GM19240 (cell line): ENCODE measurements around the gene AIG1.
"Not testable (repeated sequence)": the region's sequence is repeated elsewhere in the genome, so short reads cannot be mapped to it uniquely, and the experiment has no call there.

ENCODE experiments used
- DNase-seq: peaks from one replicate; pipeline ENCODE4 v3.0.0; 2011; ENCODE audit warnings: low spot score; ENCODE audit not compliant: insufficient read length

The AIG1 gene

DNA sequence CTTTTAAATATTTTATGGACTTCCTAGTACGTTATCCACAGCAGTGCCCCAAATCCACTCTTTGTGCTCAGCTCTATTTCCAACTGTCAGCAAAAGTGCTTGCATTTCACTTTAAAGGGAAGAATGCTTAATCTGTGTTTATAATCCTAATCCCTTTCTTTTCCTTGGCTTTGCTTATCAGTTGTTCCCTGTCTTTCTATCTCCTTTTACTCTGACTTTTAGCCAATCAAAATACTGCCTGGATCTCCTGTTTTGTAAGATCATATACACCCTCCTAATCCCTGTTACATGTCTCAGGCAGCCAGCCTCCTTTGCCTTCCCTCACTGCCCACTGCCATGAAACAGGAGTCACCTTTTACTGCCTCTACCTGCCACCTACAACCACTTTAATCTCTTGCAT is 102.9 kb downstream of the AIG1 start:
- DNase-seq, result no peak

- DNase-seq, result no peak
Measured at GRCh38 chr6:143164565-143165105, 103.9 kb downstream of the AIG1 start.

DNA sequence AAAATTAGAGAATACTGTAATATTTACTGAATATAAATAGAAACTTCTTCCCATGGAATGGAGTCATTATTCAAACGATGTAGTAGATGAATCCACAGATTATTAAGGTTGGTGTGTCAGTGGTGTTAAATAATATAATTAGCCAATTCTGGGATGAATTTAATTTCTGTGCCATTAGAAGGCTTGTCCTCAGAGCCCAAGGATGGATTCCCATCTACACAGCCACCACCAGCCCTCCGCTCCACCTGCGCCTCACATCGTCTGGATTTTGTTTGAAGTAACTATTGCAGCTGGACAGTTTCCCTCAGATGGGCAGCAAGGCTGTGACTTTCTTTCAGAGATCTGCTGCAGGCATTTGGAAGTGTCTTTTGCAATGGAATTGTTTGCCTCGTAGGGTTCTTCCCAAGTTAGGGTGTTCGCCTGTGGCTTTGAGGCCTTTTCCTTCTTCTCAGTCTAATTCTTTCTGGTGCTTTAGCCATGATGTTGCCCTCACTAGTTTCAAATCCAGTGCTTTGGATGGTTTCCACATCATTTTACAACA is 104.7 kb downstream of the AIG1 start:
- no peak for DNase-seq

DNA sequence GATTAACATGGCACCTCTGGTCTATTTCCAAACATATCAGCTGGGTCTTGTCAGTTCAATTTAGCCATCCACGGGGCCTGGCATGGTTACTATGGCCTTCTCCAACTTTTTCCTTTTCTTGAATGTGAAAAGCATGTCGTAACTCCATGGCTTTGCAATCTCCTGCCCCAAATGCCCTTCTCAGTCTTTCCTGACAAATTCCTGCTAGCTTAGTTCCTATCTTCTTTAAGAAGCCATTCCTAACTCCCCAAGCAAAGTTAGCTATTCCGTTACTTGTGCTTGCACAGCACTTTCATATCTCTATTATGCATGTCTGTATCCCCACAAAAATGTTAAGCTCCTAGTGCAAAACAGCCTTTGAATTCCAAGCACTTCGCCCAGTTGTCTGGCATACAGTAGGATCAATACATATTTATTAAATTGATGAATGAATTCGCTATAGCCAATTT is 105.6 kb downstream of the AIG1 start:
- no peak for DNase-seq

GRCh38 chr6:143167224-143167623 is 106.5 kb downstream of the AIG1 start:
- DNase-seq, result no peak

DNA sequence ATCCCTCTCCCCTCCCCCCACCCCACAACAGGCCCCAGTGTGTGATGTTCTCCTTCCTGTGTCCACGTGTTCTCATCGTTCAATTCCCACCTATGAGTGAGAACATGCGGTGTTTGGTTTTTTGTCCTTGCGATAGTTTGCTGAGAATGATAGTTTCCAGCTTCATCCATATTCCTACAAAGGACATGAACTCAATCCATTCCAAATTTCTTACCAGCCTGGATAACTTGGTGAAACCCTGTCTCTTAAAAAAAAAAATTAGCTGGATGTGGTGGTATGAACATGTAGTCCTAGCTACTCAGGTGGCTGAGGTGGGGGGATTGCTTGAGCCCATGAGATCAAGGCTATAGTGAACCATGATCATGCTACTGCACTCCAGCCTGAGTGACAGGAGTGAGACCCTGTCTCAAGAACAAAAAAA is 107.7 kb downstream of the AIG1 start:
- not testable (repeated sequence) for DNase-seq

DNA sequence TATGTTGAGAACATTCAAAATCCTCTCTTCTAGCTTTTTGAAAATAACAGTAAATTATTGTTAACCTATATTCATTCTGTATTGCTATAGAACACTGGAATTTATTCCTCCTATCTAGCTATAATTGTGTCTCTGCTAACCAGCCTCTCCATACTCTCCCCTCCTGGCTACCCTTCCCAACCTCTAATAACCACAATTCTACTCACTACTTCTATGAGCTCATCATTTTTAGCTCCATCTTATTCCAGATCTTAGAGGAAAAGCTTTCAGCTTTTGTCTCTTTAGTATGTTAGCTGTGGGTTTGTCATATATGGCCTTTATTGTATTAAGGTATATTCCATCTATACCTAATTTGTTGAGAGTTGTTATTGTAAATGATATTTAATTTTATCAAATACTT is 108.8 kb downstream of the AIG1 start:
- no peak for DNase-seq

DNA sequence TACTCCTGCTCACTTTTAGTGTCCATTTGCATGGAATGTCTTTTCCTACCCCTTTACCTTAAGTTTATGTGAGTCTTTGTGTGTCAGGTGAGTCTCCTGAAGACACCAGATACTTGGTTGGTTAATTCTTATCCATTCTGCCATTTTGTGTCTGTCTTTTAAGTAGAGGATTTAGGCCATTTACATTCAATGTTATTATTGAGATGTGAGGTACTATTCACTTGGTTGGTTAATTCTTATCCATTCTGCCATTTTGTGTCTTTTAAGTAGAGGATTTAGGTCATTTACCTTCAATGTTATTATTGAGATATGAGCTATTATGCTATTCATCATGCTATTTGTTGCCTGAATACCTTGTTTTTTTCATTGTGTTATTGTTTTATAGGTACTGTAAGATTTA is 113.8 kb downstream of the AIG1 start:
- DNase-seq, result no peak

DNA sequence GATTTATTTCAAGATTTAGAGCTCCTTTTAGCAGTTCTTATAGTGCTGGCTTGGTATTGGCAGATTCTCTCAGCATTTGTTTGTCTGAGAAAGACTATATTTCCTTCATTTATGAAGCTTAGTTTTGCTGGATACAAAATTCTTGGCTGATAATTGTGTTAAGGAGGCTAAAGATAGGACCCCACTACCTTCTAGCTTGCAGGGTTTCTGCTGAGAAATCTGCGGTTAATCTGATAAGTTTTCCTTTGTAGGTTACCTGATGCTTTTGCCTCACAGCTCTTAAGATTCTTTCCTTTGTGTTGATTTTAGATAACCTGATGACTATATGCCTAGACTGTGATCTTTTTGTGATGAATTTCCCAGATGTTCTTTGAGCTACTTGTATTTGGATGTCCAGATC is 114.3 kb downstream of the AIG1 start:
- DNase-seq, result no peak

DNA sequence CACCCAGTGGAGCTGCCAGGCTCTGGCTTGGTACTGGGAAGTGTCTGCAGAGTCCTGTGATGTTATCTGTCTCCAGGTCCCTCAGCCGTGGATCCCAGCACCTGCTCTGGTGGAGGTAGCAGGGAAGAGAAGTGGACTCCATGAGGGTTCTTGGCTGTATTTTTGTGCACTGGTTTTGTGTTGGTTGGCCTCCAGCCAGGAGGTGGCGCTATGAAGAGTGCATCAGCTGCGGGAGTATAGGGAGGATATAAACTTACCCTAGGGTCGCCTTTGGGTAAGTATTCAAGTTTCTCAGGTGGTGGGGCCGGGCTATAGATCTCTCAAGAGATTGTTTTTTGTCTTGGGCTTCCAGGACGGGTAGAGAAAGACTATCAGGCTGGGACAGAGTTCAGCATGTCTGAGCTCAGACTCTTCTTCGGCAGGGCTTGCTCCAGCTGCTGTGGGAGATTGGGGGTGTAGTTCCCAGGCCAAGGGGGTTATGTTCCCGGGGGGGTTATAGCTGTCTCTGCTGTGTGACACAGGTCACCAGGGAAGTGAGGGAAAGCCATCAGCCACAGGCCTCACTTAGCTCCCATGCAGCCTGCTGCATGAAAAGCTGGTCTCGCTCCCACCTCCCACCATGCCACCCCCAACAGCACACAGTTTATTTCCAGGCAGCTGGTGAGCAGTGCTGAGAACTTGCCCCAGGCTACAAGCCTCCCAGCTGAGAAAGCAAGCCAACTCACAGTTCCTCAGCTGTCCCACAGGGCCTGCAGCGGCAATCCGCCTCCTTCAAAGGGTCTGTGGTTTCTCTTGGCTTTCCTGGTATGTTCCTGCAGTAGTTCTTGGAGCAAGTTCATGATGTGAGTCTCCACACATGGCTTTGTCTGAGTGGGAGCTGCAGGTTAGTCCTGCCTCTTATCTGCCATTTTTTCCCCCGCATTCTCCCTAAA is 115.7 kb downstream of the AIG1 start:
- DNase-seq, result no peak

GRCh38 chr6:143177706-143178105 is 117.0 kb downstream of the AIG1 start:
- DNase-seq, result no peak

DNA sequence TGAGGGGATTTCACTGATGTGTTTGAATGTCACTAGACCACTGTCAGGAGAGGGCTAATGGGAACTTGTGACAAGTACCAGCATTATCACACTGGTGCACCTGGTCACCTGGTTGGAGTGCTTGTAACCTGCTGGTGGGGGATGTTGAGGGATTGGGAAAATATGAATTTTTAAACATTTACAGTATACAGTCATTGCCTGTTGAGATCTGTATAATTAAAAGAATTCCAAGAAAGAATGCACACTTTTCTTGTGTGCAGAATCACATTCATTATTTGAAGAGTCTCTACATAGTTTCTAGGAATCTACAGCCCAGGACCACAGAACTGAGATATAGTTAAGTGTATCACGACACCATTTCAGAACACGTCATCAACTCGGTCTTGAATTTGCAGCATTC is 118.4 kb downstream of the AIG1 start:
- DNase-seq, result no peak

DNA sequence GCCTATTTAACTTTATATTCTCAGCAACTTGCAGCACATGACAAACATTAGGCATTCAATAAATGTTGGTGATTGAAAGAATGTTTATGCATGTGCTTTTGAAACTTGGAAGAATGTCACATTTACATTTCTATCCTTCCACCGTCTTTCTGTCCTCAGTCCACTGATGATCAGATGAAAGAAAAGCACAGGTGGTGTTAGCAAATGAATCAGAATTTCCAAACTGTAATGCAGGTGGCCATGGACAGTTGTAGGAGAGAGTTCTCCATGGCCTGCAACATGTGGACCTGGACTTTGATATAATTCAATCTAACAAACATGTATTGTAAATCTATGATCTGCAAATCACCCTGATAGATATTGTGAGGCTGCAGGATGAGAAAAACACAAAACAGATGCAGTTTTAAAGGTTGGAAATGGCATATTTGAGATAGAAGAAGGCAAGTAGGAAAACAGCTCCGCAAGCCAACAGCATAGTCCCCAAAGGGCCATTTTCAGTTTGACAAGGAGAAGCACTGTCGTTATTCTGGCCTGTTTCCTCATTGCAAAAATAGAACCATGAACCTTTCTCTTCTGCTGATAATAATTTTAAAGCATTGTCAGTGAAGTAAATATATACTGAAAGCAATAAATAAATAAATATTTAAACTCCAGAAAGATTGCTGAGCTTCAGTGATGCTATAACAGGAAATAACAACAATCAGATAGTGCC is 119.4 kb downstream of the AIG1 start:
- no peak for DNase-seq

DNA sequence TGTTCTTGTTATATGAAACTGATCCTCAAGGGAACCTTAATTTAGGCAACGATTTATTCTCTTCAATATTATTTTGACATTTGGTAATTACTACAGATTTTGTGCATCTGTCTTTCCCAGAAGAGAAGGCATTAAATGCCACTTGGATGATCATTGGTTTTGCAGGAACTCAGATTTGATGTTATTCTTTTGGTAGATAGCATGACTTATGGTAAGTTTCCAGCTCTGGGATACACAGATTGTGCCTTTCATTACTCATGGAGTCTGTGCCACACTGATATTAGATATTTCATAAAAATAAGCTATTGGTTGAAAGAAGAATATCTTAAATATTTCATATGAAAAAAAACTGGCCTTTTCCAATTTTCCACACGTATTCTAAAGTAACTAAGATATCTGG is 120.1 kb downstream of the AIG1 start:
- no peak for DNase-seq

DNA sequence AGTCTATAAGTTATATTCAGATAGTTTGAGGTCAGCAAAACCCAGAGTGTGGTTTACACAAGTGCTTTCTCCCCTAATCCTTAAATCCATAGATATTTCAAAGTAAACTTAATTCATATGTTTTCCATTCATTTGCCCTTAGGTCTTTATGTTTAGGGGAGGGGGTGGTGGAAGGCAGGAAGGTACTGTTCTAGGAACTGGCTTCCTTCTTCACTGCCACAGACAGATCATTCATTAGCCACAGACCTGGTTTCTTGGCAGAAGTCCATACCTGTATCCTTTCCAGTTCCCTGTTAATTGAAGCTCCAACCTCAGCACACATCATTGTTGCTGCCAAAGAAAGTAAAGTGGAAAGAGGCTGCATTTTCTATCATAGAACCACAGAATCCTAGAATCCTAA is 123.0 kb downstream of the AIG1 start:
- DNase-seq, result no peak

DNA sequence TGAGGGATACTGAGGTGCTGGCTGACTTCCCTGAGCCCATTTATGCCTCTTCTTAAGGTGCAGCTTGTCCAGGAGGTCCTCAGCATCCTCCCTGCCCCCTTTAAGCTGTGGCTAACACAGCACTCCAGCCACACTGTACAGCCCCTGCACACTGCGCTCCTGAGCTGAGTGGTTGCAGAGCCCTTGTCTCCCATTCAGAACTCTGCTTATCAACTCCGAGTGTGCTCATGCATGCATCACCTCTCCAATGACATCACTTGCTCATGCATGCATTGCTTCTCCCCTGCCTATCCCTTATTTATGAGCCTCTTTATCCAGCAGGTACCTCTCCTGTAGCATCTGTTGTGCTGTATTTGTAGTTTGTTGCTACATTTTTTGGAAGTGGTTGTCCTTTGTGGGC is 124.6 kb downstream of the AIG1 start:
- no peak for DNase-seq

DNA sequence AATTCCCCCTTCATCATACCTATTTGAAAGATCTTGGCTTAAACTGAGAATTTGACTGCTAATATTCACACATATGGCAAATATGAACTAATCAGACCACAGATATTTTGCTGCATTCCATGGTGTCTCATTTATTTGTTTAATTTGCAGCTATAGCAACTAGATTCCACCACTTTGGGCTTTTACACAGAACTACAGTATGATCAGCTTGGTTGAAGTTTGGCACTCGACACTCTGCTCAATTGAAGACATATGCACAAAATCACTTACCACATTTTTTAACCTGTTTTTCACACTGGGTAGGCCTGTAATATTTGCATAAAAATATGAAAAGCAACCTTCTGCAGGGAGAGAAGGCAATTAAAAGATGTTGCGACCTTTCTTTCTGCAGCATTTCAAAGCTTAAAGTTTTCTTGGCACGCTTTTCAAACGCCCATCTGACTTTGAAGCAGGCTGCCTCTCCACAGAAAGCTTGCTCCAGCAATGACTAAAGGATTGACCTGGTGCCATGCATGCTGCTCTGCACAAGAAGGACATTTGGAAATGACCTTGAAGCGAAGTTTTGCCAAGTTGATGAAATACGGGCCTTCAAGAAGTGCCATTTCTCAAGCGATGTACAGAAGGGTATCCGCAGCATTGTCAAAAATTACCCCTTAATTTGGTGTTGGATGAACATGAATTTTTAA is 126.7 kb downstream of the AIG1 start:
- no peak for DNase-seq

DNA sequence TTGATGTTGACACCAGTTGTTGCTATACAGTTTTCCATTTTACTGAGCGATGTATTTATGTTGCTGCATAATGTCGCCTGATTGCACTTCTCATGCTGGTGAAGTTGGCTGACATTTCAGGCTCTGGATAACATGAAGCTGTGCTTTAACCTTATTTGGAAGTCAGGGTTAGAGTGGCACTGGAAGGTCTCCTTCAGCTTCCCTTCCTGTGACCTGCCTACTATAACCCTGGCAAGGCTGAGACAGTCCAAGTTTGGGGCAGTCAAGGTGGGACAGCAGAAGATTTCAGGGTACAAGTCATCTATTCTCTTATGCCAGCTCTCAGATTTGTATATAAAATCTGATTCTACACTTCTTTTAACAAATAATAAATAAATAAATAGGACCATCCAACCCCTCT is 127.6 kb downstream of the AIG1 start:
- DNase-seq, result no peak

GRCh38 chr6:143191361-143191760 is 130.7 kb downstream of the AIG1 start:
- DNase-seq, result no peak

DNA sequence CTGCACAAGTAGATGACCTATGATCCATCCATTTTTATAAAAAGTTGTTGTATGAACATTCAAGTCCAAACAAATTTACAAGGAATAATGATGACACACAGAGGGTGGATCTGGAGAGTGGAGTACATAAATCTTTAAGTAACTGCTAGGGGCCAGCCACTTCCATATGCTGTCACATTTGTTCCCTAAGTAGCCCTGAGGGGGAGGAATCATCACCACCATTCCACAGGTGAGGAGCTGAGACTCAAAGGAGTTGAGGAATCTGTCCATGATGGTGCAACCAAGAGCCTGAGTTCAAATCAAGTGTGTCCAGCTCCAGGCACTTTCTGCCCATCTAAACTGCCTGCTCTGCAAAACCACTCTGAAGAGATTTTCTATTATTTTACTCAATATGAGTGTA is 132.1 kb downstream of the AIG1 start:
- DNase-seq, result no peak

- no peak for DNase-seq
Measured at GRCh38 chr6:143193571-143194094, 132.9 kb downstream of the AIG1 start.
